ENCODE data around the gene SPOCD1. TPM values are rescaled to one million over a fixed set of nuclear protein-coding genes. Genes with fewer than 3 reads are reported as not detected.

Gene SPOCD1
- polyA plus RNA-seq, 1 experiment = 78.8 TPM

DNA sequence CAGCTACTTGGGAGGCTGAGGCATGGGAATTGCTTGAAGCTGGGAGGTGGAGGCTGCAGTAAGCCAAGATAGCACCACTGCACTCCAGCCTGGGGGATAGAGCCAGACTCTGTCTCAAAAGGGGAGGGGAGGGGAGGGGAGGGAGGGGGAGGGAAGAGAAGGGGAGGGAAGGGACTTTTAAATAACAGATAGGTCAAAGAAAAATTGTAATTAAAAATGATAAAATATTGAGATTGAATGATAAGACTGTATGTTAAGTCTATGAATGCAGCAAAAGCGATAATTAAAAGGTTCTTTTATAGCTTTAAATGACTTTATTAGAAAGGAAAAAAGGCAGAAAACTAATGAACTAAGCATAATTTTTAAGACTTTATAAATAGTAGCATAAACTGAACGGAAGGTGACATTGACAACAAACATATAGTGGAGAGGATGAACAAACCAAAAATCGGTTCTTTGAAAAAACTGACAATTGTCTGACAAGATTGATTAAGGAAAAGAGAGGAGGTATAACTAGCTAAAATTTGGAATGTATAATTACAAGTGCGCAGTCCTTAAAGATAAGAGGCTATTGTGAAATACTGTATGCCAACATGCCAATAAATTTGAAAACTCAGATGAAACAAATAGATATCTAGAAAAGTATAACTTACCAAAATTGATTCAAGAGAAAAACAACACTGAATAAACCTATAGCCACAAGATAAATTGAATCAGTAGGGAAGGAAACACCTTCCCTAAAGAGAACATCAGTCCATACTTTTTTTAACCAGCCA, 8.4 kb downstream of the SPOCD1 start:
- Histone ChIP-seq H3K9me3 (ENCODE audit: control insufficient read depth, insufficient read depth, low read length) (no peaks in the 10 kb centered on the region), H3K27ac (ENCODE audit: low read depth, low read length) (no peak overlapping the region), H3K4me3 (ENCODE audit: low read depth, low read length) (no peak overlapping the region), H3K27me3 (ENCODE audit: control insufficient read depth, insufficient read depth, low read length) (no peaks in the 10 kb centered on the region)
- ChIA-PET CTCF (interaction anchor here (1.6 kb wide), 1 partner anchor 9 kb away, joined by 8 read pairs; the partner anchor contains the start of gene SPOCD1), POLR2A (interaction anchor here (0.7 kb wide), 1 partner anchor 18 kb away, joined by 6 read pairs; no protein-coding TSS in a partner anchor)
- DNase-seq (ENCODE audit: low read depth, low spot score) = no peak
- TF ChIP-seq, protein P1, sequence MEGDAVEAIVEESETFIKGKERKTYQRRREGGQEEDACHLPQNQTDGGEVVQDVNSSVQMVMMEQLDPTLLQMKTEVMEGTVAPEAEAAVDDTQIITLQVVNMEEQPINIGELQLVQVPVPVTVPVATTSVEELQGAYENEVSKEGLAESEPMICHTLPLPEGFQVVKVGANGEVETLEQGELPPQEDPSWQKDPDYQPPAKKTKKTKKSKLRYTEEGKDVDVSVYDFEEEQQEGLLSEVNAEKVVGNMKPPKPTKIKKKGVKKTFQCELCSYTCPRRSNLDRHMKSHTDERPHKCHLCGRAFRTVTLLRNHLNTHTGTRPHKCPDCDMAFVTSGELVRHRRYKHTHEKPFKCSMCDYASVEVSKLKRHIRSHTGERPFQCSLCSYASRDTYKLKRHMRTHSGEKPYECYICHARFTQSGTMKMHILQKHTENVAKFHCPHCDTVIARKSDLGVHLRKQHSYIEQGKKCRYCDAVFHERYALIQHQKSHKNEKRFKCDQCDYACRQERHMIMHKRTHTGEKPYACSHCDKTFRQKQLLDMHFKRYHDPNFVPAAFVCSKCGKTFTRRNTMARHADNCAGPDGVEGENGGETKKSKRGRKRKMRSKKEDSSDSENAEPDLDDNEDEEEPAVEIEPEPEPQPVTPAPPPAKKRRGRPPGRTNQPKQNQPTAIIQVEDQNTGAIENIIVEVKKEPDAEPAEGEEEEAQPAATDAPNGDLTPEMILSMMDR (IDR thresholded peaks at IDR 0.05; ENCODE audit: low read depth, low read length) = no peak

DNA sequence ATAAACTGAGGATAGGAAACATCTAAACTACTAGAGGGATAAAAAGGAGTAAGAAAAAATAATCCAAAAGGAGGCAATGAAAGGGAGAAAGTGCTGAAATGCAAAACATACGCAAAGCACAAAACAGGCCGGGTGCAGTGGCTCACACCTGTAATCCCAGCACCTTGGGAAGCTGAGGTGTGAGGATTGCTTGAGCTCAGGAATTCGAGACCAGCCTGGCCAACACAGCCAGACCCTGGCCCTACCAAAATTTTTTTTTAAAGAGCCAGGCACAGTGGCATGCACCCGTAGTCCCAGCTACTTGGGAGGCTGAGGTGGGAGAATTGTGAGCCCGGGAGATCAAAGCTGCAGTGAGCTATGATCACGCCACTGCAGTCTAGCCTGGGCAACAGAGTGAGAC, 10.5 kb downstream of the SPOCD1 start:
- Histone ChIP-seq H3K9me3 (ENCODE audit: control insufficient read depth, insufficient read depth, low read length) (no peaks in the 10 kb centered on the region), H3K27me3 (ENCODE audit: control insufficient read depth, insufficient read depth, low read length) (no peaks in the 10 kb centered on the region), H3K27ac (ENCODE audit: low read depth, low read length) (no peak overlapping the region), H3K4me3 (ENCODE audit: low read depth, low read length) (no peak overlapping the region)
- no peak for DNase-seq (ENCODE audit: low read depth, low spot score)
- ChIA-PET CTCF (interaction anchor here (1.0 to 3.3 kb wide), 2 partner anchors 11 to 16 kb away, joined by 5 to 19 read pairs; partner anchors contain the start of gene SPOCD1), POLR2A (no interaction called here)
- TF ChIP-seq, protein P1 (IDR thresholded peaks at IDR 0.05; ENCODE audit: low read depth, low read length) = no peak

DNA sequence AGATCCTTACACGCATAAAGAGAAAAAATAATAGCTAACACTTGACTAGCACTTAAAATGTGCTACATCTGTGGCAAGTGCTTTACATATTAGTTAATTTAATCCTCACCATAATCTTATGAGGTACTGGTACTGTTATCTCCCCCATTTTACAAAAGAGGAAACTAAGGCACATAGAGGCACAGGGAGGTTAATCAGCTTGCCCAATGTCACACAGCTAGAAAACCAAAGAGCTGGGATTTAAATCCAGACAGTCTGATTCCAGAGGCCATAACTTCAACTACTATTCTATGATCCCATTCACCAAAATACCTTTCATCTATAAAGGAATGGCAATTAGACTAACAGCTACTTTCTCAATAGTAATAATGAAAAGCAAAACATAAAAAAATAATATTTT, 11.7 kb downstream of the SPOCD1 start:
- Histone ChIP-seq H3K27me3 (ENCODE audit: control insufficient read depth, insufficient read depth, low read length) (no peaks in the 10 kb centered on the region), H3K27ac (ENCODE audit: low read depth, low read length) (no peak overlapping the region), H3K9me3 (ENCODE audit: control insufficient read depth, insufficient read depth, low read length) (no peaks in the 10 kb centered on the region), H3K4me3 (ENCODE audit: low read depth, low read length) (no peak overlapping the region)
- no peak for DNase-seq (ENCODE audit: low read depth, low spot score)
- ChIA-PET POLR2A (interaction anchor here (0.7 kb wide), 1 partner anchor 152 kb away, joined by 3 read pairs; no protein-coding TSS in a partner anchor), CTCF (interaction anchor here (1.8 to 3.3 kb wide), 2 partner anchors 12 to 160 kb away, joined by 6 to 19 read pairs; partner anchors contain the start of gene SPOCD1)
- TF ChIP-seq, protein P1 (IDR thresholded peaks at IDR 0.05; ENCODE audit: low read depth, low read length) = no peak

DNA sequence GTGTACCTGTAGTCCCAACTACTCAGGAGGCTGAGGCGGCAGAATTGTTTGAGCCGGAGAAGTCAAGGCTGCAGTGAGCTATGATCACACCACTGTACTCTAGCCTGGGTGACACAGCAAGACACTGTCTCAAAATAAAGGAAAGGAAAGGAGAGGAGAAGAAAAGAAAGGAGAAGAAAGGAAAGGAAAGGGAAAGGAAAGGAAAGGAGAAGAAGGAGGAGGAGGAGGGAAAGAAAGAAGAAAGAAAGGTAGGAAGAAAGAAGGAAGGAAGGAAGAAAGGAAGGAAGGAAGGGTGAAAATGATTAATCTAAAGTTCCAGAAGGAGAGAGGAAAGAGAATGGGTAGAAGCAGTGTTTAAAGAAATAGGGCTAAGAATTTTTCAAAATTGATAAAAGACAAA, 12.2 kb downstream of the SPOCD1 start:
- DNase-seq (ENCODE audit: low read depth, low spot score) = no peak
- ChIA-PET CTCF (interaction anchor here (1.8 to 3.3 kb wide), 2 partner anchors 12 to 160 kb away, joined by 6 to 19 read pairs; partner anchors contain the start of gene SPOCD1), POLR2A (interaction anchor here (0.7 kb wide), 1 partner anchor 153 kb away, joined by 3 read pairs; no protein-coding TSS in a partner anchor)
- Histone ChIP-seq H3K27ac (ENCODE audit: low read depth, low read length) (no peak overlapping the region), H3K4me3 (ENCODE audit: low read depth, low read length) (no peak overlapping the region), H3K27me3 (ENCODE audit: control insufficient read depth, insufficient read depth, low read length) (no peaks in the 10 kb centered on the region), H3K9me3 (ENCODE audit: control insufficient read depth, insufficient read depth, low read length) (no peaks in the 10 kb centered on the region)
- TF ChIP-seq, protein P1 (IDR thresholded peaks at IDR 0.05; ENCODE audit: low read depth, low read length) = no peak

Measured in AG04450 (cell line).